GM18499 (cell line): Measurements from ENCODE around the gene DNAI1.

ENCODE experiments used
- ATAC-seq: cut with Tn5 transposase; IDR thresholded peaks from one replicate; pipeline ENCODE4 v1.9.1; 2021; ENCODE audit warnings: moderate number of reproducible peaks; ENCODE audit not compliant: insufficient read depth, unreplicated experiment

Gene DNAI1

GRCh38 chr9:34555500-34555899 lies 96.9 kb downstream of the DNAI1 start:
- ATAC-seq, result no peak

GRCh38 chr9:34555936-34556525 lies 97.4 kb downstream of the DNAI1 start:
- no peak for ATAC-seq

- no peak for ATAC-seq
These were observed 98.3 kb downstream of the DNAI1 start for GRCh38 chr9:34556949-34557348.

GRCh38 chr9:34557426-34558321 lies 99.1 kb downstream of the DNAI1 start:
- ATAC-seq, result no peak

- no peak for ATAC-seq
These were observed 99.8 kb downstream of the DNAI1 start for GRCh38 chr9:34558364-34558763.

GRCh38 chr9:34558919-34559623 lies 100.5 kb downstream of the DNAI1 start:
- ATAC-seq, result no peak

- no peak for ATAC-seq
These were observed 101.2 kb downstream of the DNAI1 start for GRCh38 chr9:34559624-34560455.

- no peak for ATAC-seq
These were observed 102.1 kb downstream of the DNAI1 start for GRCh38 chr9:34560599-34561214.

- ATAC-seq, result no peak
These were observed 103.6 kb downstream of the DNAI1 start for GRCh38 chr9:34562135-34562745.

- ATAC-seq, result no peak
These were observed 104.7 kb downstream of the DNAI1 start for GRCh38 chr9:34563262-34563661.

GRCh38 chr9:34564617-34565016 lies 106.0 kb downstream of the DNAI1 start:
- ATAC-seq, result no peak

GRCh38 chr9:34565856-34566255 lies 107.3 kb downstream of the DNAI1 start:
- no peak for ATAC-seq

- no peak for ATAC-seq
These were observed 107.7 kb downstream of the DNAI1 start for GRCh38 chr9:34566322-34566721.

GRCh38 chr9:34566972-34567371 lies 108.4 kb downstream of the DNAI1 start:
- no peak for ATAC-seq

- no peak for ATAC-seq
These were observed 109.5 kb downstream of the DNAI1 start for GRCh38 chr9:34568133-34568532.

- ATAC-seq, result no peak
These were observed 110.2 kb downstream of the DNAI1 start for GRCh38 chr9:34568774-34569173.

- no peak for ATAC-seq
These were observed 111.8 kb downstream of the DNAI1 start for GRCh38 chr9:34570376-34570775.
